ENCODE measurements around the gene HECTD4. TPM values are rescaled to one million over a fixed set of nuclear protein-coding genes. Genes with fewer than 3 reads are reported as not detected.

The HECTD4 gene
- total and polyA plus RNA-seq, 9 of the 15 experiments (the other 6 are each of a cell fraction or from before 2014, with no cell fraction given): 3.5 to 33.3 (median 13.5) TPM

GRCh38 chr12:112375105-112375504 is 7.1 kb downstream of the HECTD4 start (continued):
- TF ChIP-seq FOSL1 (tag; conservative IDR thresholded peaks at IDR 0.05) (no peak), HIVEP1 (CRISPR knock-in tag; IDR thresholded peaks at IDR 0.05) (no peak), ZNF124 (CRISPR knock-in tag; IDR thresholded peaks at IDR 0.05) (no peak), ZNF282 (CRISPR knock-in tag; IDR thresholded peaks at IDR 0.05) (no peak), MAFG (tag; conservative IDR thresholded peaks at IDR 0.05) (peak; percentile 37), GABPB1 (CRISPR knock-in tag; IDR thresholded peaks at IDR 0.05) (no peak), ZFP30 (CRISPR knock-in tag; IDR thresholded peaks at IDR 0.05; ENCODE audit: borderline replicate concordance) (no peak), NKRF (IDR thresholded peaks at IDR 0.05; ENCODE audit: borderline replicate concordance) (no peak), MEIS2 (IDR thresholded peaks at IDR 0.05; ENCODE audit: partially characterized antibody) (peak; percentile 84), MGA (IDR thresholded peaks at IDR 0.05) (no peak), CBFA2T3 (IDR thresholded peaks at IDR 0.05) (no peak; the same call in 1 of the 2 replicates), RBM25 (IDR thresholded peaks at IDR 0.05; ENCODE audit: low read depth, low read length, severe bottlenecking) (peak; percentile 49)
- TF ChIP-seq, protein P1, sequence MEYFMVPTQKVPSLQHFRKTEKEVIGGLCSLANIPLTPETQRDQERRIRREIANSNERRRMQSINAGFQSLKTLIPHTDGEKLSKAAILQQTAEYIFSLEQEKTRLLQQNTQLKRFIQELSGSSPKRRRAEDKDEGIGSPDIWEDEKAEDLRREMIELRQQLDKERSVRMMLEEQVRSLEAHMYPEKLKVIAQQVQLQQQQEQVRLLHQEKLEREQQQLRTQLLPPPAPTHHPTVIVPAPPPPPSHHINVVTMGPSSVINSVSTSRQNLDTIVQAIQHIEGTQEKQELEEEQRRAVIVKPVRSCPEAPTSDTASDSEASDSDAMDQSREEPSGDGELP (CRISPR knock-in tag; IDR thresholded peaks at IDR 0.05; ENCODE audit: borderline replicate concordance): no peak
- TF ChIP-seq, protein P2, sequence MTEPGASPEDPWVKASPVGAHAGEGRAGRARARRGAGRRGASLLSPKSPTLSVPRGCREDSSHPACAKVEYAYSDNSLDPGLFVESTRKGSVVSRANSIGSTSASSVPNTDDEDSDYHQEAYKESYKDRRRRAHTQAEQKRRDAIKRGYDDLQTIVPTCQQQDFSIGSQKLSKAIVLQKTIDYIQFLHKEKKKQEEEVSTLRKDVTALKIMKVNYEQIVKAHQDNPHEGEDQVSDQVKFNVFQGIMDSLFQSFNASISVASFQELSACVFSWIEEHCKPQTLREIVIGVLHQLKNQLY (CRISPR knock-in tag; conservative IDR thresholded peaks at IDR 0.05): no peak

All from K562 (cell line).